Measurements from ENCODE around the gene ARRDC2. TPM values are rescaled to one million over a fixed set of nuclear protein-coding genes. Genes with fewer than 3 reads are reported as not detected.

The ARRDC2 gene
- total RNA-seq, 4 donors from 2014 or later: 11.3 to 35.0 (median 28.5) TPM

- H3K27me3 ChIP-seq: peaks cover 53% of the 10 kb centered on the region
- no peak overlapping the region for H3K27ac ChIP-seq
- DNase-seq (ENCODE audit: low spot score in 2 of 2): no peak
- WGBS: 3% methylated on average over 16 of the region's 35 CpGs
- no peaks in the 10 kb centered on the region for H3K36me3 ChIP-seq
- peak overlapping the region; percentile 18 for H3K4me3 ChIP-seq
- no peak for TF ChIP-seq POLR2A (IDR thresholded peaks at IDR 0.05)
- TF ChIP-seq POLR2AphosphoS5 (IDR thresholded peaks at IDR 0.05): no peak
- TF ChIP-seq EP300 (IDR thresholded peaks at IDR 0.05): no peak
- no peak for TF ChIP-seq CTCF (IDR thresholded peaks at IDR 0.05)
- no peaks in the 10 kb centered on the region for H3K9me3 ChIP-seq
- H3K4me1 ChIP-seq: peaks cover 8% of the 10 kb centered on the region
Observed at GRCh38 chr19:17967257-17968051, 40.5 kb upstream of the ARRDC2 start.

DNA sequence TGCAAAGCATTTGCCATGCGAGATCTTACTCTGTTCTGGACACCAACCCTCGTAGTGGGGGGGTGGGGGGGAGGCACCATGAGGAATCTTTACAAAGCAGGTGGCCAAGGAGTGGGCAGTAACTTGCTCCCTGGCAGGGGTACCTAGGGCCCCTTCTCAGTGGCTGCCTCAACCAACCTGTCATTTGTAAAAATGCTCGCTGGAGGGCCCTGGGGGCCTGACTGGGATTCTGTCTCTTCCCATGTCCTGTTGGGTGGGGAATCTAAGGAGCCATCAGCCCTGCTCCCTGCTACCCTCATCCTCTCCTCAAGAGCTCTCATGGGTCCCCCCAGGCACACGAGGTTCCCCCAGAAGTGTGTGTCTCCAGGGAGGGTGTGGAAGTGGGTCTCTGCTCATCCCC lies 39.6 kb upstream of the ARRDC2 start:
- Histone ChIP-seq H3K9me3 (no peaks in the 10 kb centered on the region), H3K4me1 (peaks cover 8% of the 10 kb centered on the region), H3K27ac (no peak overlapping the region), H3K4me3 (no peak overlapping the region), H3K27me3 (peaks cover 52% of the 10 kb centered on the region), H3K36me3 (no peaks in the 10 kb centered on the region)
- no peak for DNase-seq (ENCODE audit: low spot score in 2 of 2)
- WGBS: 68% methylated on average over 4 of the region's 4 CpGs
- TF ChIP-seq POLR2A (IDR thresholded peaks at IDR 0.05) (no peak), EP300 (IDR thresholded peaks at IDR 0.05) (no peak), POLR2AphosphoS5 (IDR thresholded peaks at IDR 0.05) (no peak), CTCF (IDR thresholded peaks at IDR 0.05) (no peak)

- H3K27ac ChIP-seq: no peak overlapping the region
- H3K27me3 ChIP-seq: peaks cover 43% of the 10 kb centered on the region
- 69% methylated on average over 5 of the region's 19 CpGs for WGBS
- H3K4me1 ChIP-seq: peaks cover 8% of the 10 kb centered on the region
- H3K9me3 ChIP-seq: no peaks in the 10 kb centered on the region
- H3K4me3 ChIP-seq: no peak overlapping the region
- H3K36me3 ChIP-seq: no peaks in the 10 kb centered on the region
- DNase-seq (ENCODE audit: low spot score in 2 of 2): no peak
- TF ChIP-seq CTCF (IDR thresholded peaks at IDR 0.05) (no peak), EP300 (IDR thresholded peaks at IDR 0.05) (no peak), POLR2AphosphoS5 (IDR thresholded peaks at IDR 0.05) (no peak), POLR2A (IDR thresholded peaks at IDR 0.05) (no peak)
Observed at GRCh38 chr19:17969096-17969792, 38.7 kb upstream of the ARRDC2 start.

DNA sequence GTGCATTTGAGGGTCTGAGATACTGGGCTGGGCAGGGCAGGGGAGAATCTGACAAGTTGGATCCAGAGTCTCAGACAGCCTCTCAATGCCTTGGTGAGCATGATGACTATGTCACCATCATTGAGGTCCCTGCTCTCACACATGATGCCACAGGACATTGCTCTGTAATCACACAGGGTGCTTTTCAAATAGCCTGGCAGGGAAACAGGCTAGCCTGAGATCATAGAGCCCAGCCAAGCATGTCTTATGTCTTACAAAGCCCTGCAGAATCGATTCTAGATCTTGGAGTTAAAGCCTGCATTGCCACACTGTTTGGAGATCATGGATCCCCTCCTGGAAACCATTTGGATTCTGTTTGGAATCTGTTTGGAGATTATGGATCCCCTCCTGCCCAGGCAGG lies 35.7 kb upstream of the ARRDC2 start:
- H3K27ac ChIP-seq: no peak overlapping the region
- DNase-seq (ENCODE audit: low spot score in 2 of 2): no peak
- peaks cover 4% of the 10 kb centered on the region for H3K4me1 ChIP-seq
- H3K27me3 ChIP-seq: peaks cover 14% of the 10 kb centered on the region
- H3K36me3 ChIP-seq: no peaks in the 10 kb centered on the region
- no peaks in the 10 kb centered on the region for H3K9me3 ChIP-seq
- H3K4me3 ChIP-seq: no peak overlapping the region
- 80% methylated on average over 1 of the region's 1 CpG for WGBS
- no peak for TF ChIP-seq POLR2A (IDR thresholded peaks at IDR 0.05)
- TF ChIP-seq EP300 (IDR thresholded peaks at IDR 0.05): no peak
- no peak for TF ChIP-seq CTCF (IDR thresholded peaks at IDR 0.05)
- no peak for TF ChIP-seq POLR2AphosphoS5 (IDR thresholded peaks at IDR 0.05)

GRCh38 chr19:17973759-17974158 lies 34.2 kb upstream of the ARRDC2 start:
- Histone ChIP-seq H3K9me3 (no peaks in the 10 kb centered on the region), H3K27ac (no peak overlapping the region), H3K27me3 (no peaks in the 10 kb centered on the region), H3K4me1 (no peaks in the 10 kb centered on the region), H3K4me3 (no peak overlapping the region), H3K36me3 (no peaks in the 10 kb centered on the region)
- no peak for DNase-seq (ENCODE audit: low spot score in 2 of 2)
- TF ChIP-seq POLR2A (IDR thresholded peaks at IDR 0.05) (no peak), EP300 (IDR thresholded peaks at IDR 0.05) (no peak), CTCF (IDR thresholded peaks at IDR 0.05) (no peak), POLR2AphosphoS5 (IDR thresholded peaks at IDR 0.05) (no peak)
- WGBS: no CpG with 5 or more reads among the region's 23 CpGs
